CD4-positive, CD25-positive, alpha-beta regulatory T cell (primary cell): Measurements from ENCODE around the gene SUB1. TPM values are rescaled to one million over a fixed set of nuclear protein-coding genes. Genes with fewer than 3 reads are reported as not detected.
"Not testable (repeated sequence)": the region's sequence is repeated elsewhere in the genome, so short reads cannot be mapped to it uniquely, and the experiment has no call there.

Experiments
- ATAC-seq, 2 donors: fragments of 150-1000 bp; cut with Tn5 transposase; one replicate each; pipeline ENCODE4 v1.10.0; 2021; ENCODE audit warnings: low read depth in 2 of 2, moderate number of reproducible peaks in 2 of 2, moderate library complexity in 1 of 2
- DNase-seq, 3 donors: peaks; one replicate each; pipeline versions ENCODE4 v3.0.0 to v3.0.0-alpha.2; 2012 to 2022; ENCODE audit warnings: mixed read lengths in 1 of 3
- H3K27ac ChIP-seq: one replicate; pipeline ENCODE4 v1.7.0; 2013; ENCODE audit warnings: mild to moderate bottlenecking, low read length; ENCODE audit not compliant: insufficient read depth, poor library complexity, severe bottlenecking
- H3K27me3 ChIP-seq: one replicate; pipeline ENCODE4 v1.7.0; 2013; ENCODE audit warnings: low read length; ENCODE audit not compliant: control insufficient read depth, insufficient read depth
- H3K36me3 ChIP-seq: one replicate; pipeline ENCODE4 v1.7.0; 2013; ENCODE audit warnings: mild to moderate bottlenecking, low read length, moderate library complexity; ENCODE audit not compliant: control insufficient read depth, insufficient read depth
- H3K4me1 ChIP-seq: 2 replicates; pipeline ENCODE4 v1.7.0; 2013; ENCODE audit warnings: mild to moderate bottlenecking, low read length; ENCODE audit not compliant: insufficient read depth, control insufficient read depth, poor library complexity, severe bottlenecking
- H3K4me3 ChIP-seq: one replicate; pipeline ENCODE4 v1.7.0; 2013; ENCODE audit warnings: low read depth, mild to moderate bottlenecking, low read length, moderate library complexity
- H3K9me3 ChIP-seq, 2 experiments: 1 replicate in 1 of 2; 2 replicates in 1 of 2; pipeline ENCODE4 v1.7.0; 2013; ENCODE audit warnings: low read length in 2 of 2, mild to moderate bottlenecking in 1 of 2, moderate library complexity in 1 of 2; ENCODE audit not compliant: control insufficient read depth in 2 of 2
- H3K27ac Mint-ChIP-seq, 3 donors: one replicate each; pipeline ENCODE4 v1.8.0; 2020 to 2022; ENCODE audit warnings: mild to moderate bottlenecking in 3 of 3, mixed read lengths in 3 of 3, moderate library complexity in 2 of 3
- H3K27me3 Mint-ChIP-seq: one replicate; pipeline ENCODE4 v1.8.0; 2022; ENCODE audit warnings: mild to moderate bottlenecking, mixed read lengths
- H3K36me3 Mint-ChIP-seq: one replicate; pipeline ENCODE4 v1.8.0; 2020; ENCODE audit warnings: mixed read lengths
- H3K4me1 Mint-ChIP-seq, 4 donors: one replicate each; pipeline ENCODE4 v1.8.0; 2020 to 2022; ENCODE audit warnings: mixed read lengths in 4 of 4, mild to moderate bottlenecking in 1 of 4
- H3K4me3 Mint-ChIP-seq, 4 donors: one replicate each; pipeline ENCODE4 v1.8.0; 2020 to 2022; ENCODE audit warnings: mild to moderate bottlenecking in 4 of 4, mixed read lengths in 4 of 4, moderate library complexity in 3 of 4
- H3K9me3 Mint-ChIP-seq, 7 donors: one replicate each; pipeline ENCODE4 v1.8.0; 2020 to 2022; ENCODE audit warnings: mixed read lengths in 7 of 7, mild to moderate bottlenecking in 3 of 7, moderate library complexity in 2 of 7
- polyA plus RNA-seq, 4 donors: library from polyadenylated mRNA; unstranded; fragments of 300-500 nt; fragmentation: Illumina TruSeq; gene quantifications; one replicate each; pipeline ENCODE4 v1.2.3, GENCODE V29; 2021
- total RNA-seq: library from RNA; stranded (reverse); gene quantifications from one replicate; pipeline ENCODE4 v1.2.3, GENCODE V29; 2022

The SUB1 gene
- total and polyA plus RNA-seq, 5 donors from 2014 or later = 379 to 848 (median 595) TPM

DNA sequence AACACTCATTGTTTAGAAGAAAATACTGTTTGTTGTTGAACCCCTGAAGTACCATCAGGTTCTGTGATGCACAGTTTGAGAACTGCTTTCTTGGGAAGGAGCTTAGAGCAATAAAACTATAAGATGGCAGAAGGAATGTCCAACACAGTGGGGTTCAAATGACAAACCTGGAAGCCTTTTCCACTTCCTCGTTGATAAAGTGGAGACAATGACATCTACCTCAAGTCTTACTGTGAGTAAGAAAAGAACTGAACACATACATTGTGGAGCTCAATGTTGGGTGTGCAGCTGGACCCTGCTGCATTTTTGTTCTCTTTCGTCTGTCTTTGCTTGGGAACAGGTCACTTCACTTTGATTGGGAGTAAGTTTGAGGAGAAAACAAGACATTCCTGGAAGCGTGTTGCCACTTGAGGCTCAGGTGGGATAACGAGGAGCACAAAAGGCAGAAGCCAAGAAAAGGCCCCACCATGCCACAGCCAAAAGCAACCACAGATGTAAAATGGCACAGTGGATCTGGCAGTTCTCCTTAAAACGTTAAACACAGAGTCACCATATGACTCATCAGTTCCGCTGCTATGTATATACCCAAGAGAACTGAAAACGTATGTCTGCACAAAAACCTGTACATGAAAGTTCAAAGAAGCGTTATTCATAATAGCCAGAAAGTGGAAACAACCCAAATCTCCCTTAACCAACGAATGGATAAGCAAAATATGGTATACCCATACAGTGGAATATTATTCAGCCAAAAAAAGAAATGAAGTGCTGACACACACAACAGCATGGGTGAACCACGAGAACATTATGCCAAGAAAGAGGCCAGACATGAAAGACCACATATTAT lies 42.9 kb upstream of the SUB1 start:
- H3K27me3 ChIP-seq = no peaks in the 10 kb centered on the region
- peaks cover 7% of the 10 kb centered on the region for H3K36me3 Mint-ChIP-seq
- DNase-seq (peak in 2 of 3 donors; percentile 40 to 90), ATAC-seq (peak; percentile 66 to 72)
- peak overlapping the region; percentile 57 for H3K4me3 ChIP-seq
- H3K4me1 ChIP-seq = peaks cover 19% of the 10 kb centered on the region
- no peaks in the 10 kb centered on the region for H3K9me3 ChIP-seq
- H3K27ac ChIP-seq = peak overlapping the region; percentile 52
- H3K36me3 ChIP-seq = no peaks in the 10 kb centered on the region
- peaks cover 16 to 58% (median 33%) of the 10 kb centered on the region in 4 donors for H3K4me1 Mint-ChIP-seq
- H3K27me3 Mint-ChIP-seq = no peaks in the 10 kb centered on the region
- H3K27ac Mint-ChIP-seq = peak overlapping the region; percentile 82 to 88 (median 85)
- H3K9me3 Mint-ChIP-seq = peaks cover 0 to 5% (median 0%) of the 10 kb centered on the region in 7 donors
- peak overlapping the region in 3 of 4 donors; percentile 3 to 56 (median 11) for H3K4me3 Mint-ChIP-seq

DNA sequence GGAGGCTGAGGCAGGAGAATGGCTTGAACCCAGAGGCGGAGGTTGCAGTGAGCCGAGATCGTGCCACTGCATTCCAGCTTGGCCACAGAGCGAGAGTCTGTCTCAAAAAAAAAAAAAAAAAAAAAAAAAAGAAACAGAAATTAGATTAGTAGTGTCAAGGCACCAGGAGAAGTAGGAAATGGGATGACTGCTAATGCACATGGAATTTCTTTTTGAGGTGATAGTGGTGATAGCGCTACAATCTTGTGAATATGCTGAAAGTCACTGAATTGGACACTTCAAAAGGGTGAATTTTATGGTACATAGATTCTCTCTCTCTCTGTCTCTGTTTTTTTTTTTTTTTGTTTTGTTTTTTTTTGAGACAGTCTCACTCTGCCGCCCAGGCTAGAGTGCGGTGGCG lies 42.1 kb upstream of the SUB1 start:
- Mint-ChIP-seq H3K27ac (no peak overlapping the region), H3K4me3 (no peak overlapping the region), H3K9me3 (peaks cover 0 to 5% (median 0%) of the 10 kb centered on the region in 7 donors), H3K4me1 (peaks cover 10 to 49% (median 26%) of the 10 kb centered on the region in 4 donors), H3K27me3 (no peaks in the 10 kb centered on the region), H3K36me3 (peaks cover 7% of the 10 kb centered on the region)
- peaks cover 11% of the 10 kb centered on the region for H3K4me1 ChIP-seq
- H3K36me3 ChIP-seq = no peaks in the 10 kb centered on the region
- no peak overlapping the region for H3K4me3 ChIP-seq
- H3K27me3 ChIP-seq = no peaks in the 10 kb centered on the region
- H3K27ac ChIP-seq = peak overlapping the region; percentile 52
- DNase-seq (no peak), ATAC-seq (no peak)
- no peaks in the 10 kb centered on the region for H3K9me3 ChIP-seq

- no peak for DNase-seq
- no peak overlapping the region for H3K4me3 ChIP-seq
- Mint-ChIP-seq H3K36me3 (peaks cover 4% of the 10 kb centered on the region), H3K27ac (peak overlapping the region in 1 of 3 donors; percentile 25), H3K27me3 (no peaks in the 10 kb centered on the region), H3K9me3 (peaks cover 0 to 5% (median 0%) of the 10 kb centered on the region in 7 donors), H3K4me1 (peaks cover 9 to 32% (median 16%) of the 10 kb centered on the region in 4 donors), H3K4me3 (no peak overlapping the region)
- peaks cover 5% of the 10 kb centered on the region for H3K4me1 ChIP-seq
- no peak for ATAC-seq
- no peak overlapping the region for H3K27ac ChIP-seq
- no peaks in the 10 kb centered on the region for H3K9me3 ChIP-seq
- no peaks in the 10 kb centered on the region for H3K27me3 ChIP-seq
- no peaks in the 10 kb centered on the region for H3K36me3 ChIP-seq
Measured at GRCh38 chr5:32545102-32545800, 40.1 kb upstream of the SUB1 start.

GRCh38 chr5:32551194-32551593 lies 34.2 kb upstream of the SUB1 start:
- H3K4me3 Mint-ChIP-seq = no peak overlapping the region
- Histone ChIP-seq H3K9me3 (no peaks in the 10 kb centered on the region), H3K4me1 (no peaks in the 10 kb centered on the region), H3K27ac (no peak overlapping the region), H3K27me3 (no peaks in the 10 kb centered on the region), H3K36me3 (no peaks in the 10 kb centered on the region), H3K4me3 (no peak overlapping the region)
- peak overlapping the region in 1 of 3 donors; percentile 23 for H3K27ac Mint-ChIP-seq
- peaks cover 9% of the 10 kb centered on the region for H3K36me3 Mint-ChIP-seq
- no peak for DNase-seq
- peaks cover 0 to 3% (median 0%) of the 10 kb centered on the region in 7 donors for H3K9me3 Mint-ChIP-seq
- ATAC-seq = no peak
- peaks cover 0 to 16% (median 13%) of the 10 kb centered on the region in 4 donors for H3K4me1 Mint-ChIP-seq
- H3K27me3 Mint-ChIP-seq = no peaks in the 10 kb centered on the region

DNA sequence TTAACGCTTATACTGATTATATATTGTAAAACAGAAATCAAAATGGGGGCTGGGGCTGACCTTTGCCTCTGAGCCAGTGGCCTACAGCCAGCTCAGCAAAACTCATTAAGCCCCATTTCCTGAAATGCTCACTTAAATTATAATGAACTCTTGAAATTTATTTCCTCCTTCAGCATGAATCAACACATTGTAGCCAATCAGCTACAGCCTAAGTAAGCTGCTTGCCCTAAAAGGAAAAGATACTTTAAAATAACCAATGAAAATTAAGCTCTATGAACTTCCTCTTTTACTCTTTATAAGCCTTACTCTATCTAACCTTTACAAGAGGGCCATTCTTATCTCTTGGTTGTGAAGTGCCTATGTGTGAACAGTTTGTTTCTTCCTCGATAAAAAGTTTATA lies 33.5 kb upstream of the SUB1 start:
- H3K4me3 ChIP-seq = no peak overlapping the region
- no peaks in the 10 kb centered on the region for H3K27me3 Mint-ChIP-seq
- H3K27ac ChIP-seq = no peak overlapping the region
- H3K27me3 ChIP-seq = no peaks in the 10 kb centered on the region
- H3K36me3 ChIP-seq = no peaks in the 10 kb centered on the region
- no peaks in the 10 kb centered on the region for H3K9me3 ChIP-seq
- peaks cover 0 to 3% (median 0%) of the 10 kb centered on the region in 7 donors for H3K9me3 Mint-ChIP-seq
- no peak overlapping the region for H3K4me3 Mint-ChIP-seq
- peaks cover 9% of the 10 kb centered on the region for H3K36me3 Mint-ChIP-seq
- H3K27ac Mint-ChIP-seq = no peak overlapping the region
- no peaks in the 10 kb centered on the region for H3K4me1 ChIP-seq
- DNase-seq (no peak), ATAC-seq (no peak)
- H3K4me1 Mint-ChIP-seq = peaks cover 0 to 16% (median 13%) of the 10 kb centered on the region in 4 donors

- not testable (repeated sequence) for H3K27ac Mint-ChIP-seq, H3K27me3 Mint-ChIP-seq, ATAC-seq, H3K36me3 ChIP-seq, H3K9me3 ChIP-seq, H3K27me3 ChIP-seq, H3K27ac ChIP-seq, DNase-seq, H3K4me3 ChIP-seq, H3K36me3 Mint-ChIP-seq, H3K9me3 Mint-ChIP-seq, H3K4me1 ChIP-seq
- peaks cover 0 to 16% (median 12%) of the 10 kb centered on the region in 4 donors for H3K4me1 Mint-ChIP-seq
- H3K4me3 Mint-ChIP-seq = peak overlapping the region in 1 of 4 donors; percentile 31
Measured at GRCh38 chr5:32552491-32552890, 32.9 kb upstream of the SUB1 start.

- H3K9me3 ChIP-seq = no peaks in the 10 kb centered on the region
- ATAC-seq (no peak), DNase-seq (no peak)
- no peak overlapping the region for H3K27ac Mint-ChIP-seq
- H3K4me1 ChIP-seq = no peaks in the 10 kb centered on the region
- H3K27me3 ChIP-seq = no peaks in the 10 kb centered on the region
- H3K36me3 Mint-ChIP-seq = peaks cover 9% of the 10 kb centered on the region
- H3K36me3 ChIP-seq = no peaks in the 10 kb centered on the region
- no peak overlapping the region for H3K4me3 ChIP-seq
- no peaks in the 10 kb centered on the region for H3K27me3 Mint-ChIP-seq
- peaks cover 0 to 16% (median 12%) of the 10 kb centered on the region in 4 donors for H3K4me1 Mint-ChIP-seq
- peaks cover 0 to 3% (median 0%) of the 10 kb centered on the region in 7 donors for H3K9me3 Mint-ChIP-seq
- no peak overlapping the region for H3K27ac ChIP-seq
- no peak overlapping the region for H3K4me3 Mint-ChIP-seq
Measured at GRCh38 chr5:32552936-32553335, 32.4 kb upstream of the SUB1 start.
